ENCODE measurements around the gene KL. TPM values are rescaled to one million over a fixed set of nuclear protein-coding genes. Genes with fewer than 3 reads are reported as not detected.

The KL gene
- total RNA-seq, 1 experiment from 2014 or later, result not detected

- Histone ChIP-seq H3K27me3 (ENCODE audit: insufficient read depth, low read length) (no peaks in the 10 kb centered on the region), H4K20me1 (ENCODE audit: insufficient read depth) (no peaks in the 10 kb centered on the region), H3K4me3 (replicated peaks in 1 of 2; ENCODE audit: low read depth in 1 of 2, low read length in 2 of 2) (no peak overlapping the region), H3K79me2 (ENCODE audit: insufficient read depth, low read length) (no peaks in the 10 kb centered on the region), H3K9ac (ENCODE audit: low read length) (no peak overlapping the region), H3K4me1 (ENCODE audit: control insufficient read depth in 1 of 2, insufficient read depth in 2 of 2, low read length in 2 of 2) (no peaks in the 10 kb centered on the region), H3K9me3 (ENCODE audit: control insufficient read depth in 1 of 2, insufficient read depth in 1 of 2, low read depth in 1 of 2, low read length in 2 of 2) (no peaks in the 10 kb centered on the region), H3K9me2 (ENCODE audit: insufficient read depth) (no peaks in the 10 kb centered on the region), H2AFZ (ENCODE audit: low read depth, low read length, poor library complexity, severe bottlenecking) (no peak overlapping the region), H3K4me2 (ENCODE audit: low read length) (no peak overlapping the region), H3K27ac (ENCODE audit: low read depth, low read length) (no peak overlapping the region), H3K36me3 (ENCODE audit: control insufficient read depth in 1 of 2, insufficient read depth in 2 of 2, low read length in 2 of 2) (no peaks in the 10 kb centered on the region)
- no TSS peak for BruUV-seq (replicated peaks)
- ATAC-seq (no peak), DNase-seq (ENCODE audit: low read depth, low spot score) (no peak)
- intact Hi-C loops (cut with micrococcal nuclease), result no loop called here
- ChIA-PET RAD21 (ENCODE audit: low non-redundant PET in 1 of 2, low total read pairs in 2 of 2, uncharacterized antibody in 2 of 2, unreplicated experiment in 2 of 2) (no interaction called here), POLR2A (no interaction called here), CTCF (no interaction called here)
- TF ChIP-seq, protein P1, sequence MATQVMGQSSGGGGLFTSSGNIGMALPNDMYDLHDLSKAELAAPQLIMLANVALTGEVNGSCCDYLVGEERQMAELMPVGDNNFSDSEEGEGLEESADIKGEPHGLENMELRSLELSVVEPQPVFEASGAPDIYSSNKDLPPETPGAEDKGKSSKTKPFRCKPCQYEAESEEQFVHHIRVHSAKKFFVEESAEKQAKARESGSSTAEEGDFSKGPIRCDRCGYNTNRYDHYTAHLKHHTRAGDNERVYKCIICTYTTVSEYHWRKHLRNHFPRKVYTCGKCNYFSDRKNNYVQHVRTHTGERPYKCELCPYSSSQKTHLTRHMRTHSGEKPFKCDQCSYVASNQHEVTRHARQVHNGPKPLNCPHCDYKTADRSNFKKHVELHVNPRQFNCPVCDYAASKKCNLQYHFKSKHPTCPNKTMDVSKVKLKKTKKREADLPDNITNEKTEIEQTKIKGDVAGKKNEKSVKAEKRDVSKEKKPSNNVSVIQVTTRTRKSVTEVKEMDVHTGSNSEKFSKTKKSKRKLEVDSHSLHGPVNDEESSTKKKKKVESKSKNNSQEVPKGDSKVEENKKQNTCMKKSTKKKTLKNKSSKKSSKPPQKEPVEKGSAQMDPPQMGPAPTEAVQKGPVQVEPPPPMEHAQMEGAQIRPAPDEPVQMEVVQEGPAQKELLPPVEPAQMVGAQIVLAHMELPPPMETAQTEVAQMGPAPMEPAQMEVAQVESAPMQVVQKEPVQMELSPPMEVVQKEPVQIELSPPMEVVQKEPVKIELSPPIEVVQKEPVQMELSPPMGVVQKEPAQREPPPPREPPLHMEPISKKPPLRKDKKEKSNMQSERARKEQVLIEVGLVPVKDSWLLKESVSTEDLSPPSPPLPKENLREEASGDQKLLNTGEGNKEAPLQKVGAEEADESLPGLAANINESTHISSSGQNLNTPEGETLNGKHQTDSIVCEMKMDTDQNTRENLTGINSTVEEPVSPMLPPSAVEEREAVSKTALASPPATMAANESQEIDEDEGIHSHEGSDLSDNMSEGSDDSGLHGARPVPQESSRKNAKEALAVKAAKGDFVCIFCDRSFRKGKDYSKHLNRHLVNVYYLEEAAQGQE (IDR thresholded peaks at IDR 0.05; ENCODE audit: low read depth), result no peak
- no peak for TF ChIP-seq CBX3 (IDR thresholded peaks at IDR 0.05; ENCODE audit: low read depth)
- TF ChIP-seq ZBTB33 (IDR thresholded peaks at IDR 0.05; ENCODE audit: extremely low read depth, insufficient replicate concordance, low read length), result no peak
- TF ChIP-seq ZNF274 (IDR thresholded peaks at IDR 0.05; ENCODE audit: low read depth, low read length), result no peak
- no peak for TF ChIP-seq FOSL1 (IDR thresholded peaks at IDR 0.05; ENCODE audit: low read depth)
- TF ChIP-seq, protein P2, sequence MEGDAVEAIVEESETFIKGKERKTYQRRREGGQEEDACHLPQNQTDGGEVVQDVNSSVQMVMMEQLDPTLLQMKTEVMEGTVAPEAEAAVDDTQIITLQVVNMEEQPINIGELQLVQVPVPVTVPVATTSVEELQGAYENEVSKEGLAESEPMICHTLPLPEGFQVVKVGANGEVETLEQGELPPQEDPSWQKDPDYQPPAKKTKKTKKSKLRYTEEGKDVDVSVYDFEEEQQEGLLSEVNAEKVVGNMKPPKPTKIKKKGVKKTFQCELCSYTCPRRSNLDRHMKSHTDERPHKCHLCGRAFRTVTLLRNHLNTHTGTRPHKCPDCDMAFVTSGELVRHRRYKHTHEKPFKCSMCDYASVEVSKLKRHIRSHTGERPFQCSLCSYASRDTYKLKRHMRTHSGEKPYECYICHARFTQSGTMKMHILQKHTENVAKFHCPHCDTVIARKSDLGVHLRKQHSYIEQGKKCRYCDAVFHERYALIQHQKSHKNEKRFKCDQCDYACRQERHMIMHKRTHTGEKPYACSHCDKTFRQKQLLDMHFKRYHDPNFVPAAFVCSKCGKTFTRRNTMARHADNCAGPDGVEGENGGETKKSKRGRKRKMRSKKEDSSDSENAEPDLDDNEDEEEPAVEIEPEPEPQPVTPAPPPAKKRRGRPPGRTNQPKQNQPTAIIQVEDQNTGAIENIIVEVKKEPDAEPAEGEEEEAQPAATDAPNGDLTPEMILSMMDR (IDR thresholded peaks at IDR 0.05 in 2 of 3, conservative IDR thresholded peaks at IDR 0.05 in 1 of 3; ENCODE audit: borderline replicate concordance in 1 of 3, insufficient read depth in 1 of 3, low read depth in 2 of 3, low read length in 2 of 3), result no peak
- no peak for TF ChIP-seq POLR2A (IDR thresholded peaks at IDR 0.05; ENCODE audit: borderline replicate concordance, extremely low read depth, insufficient read depth, insufficient read length)
- TF ChIP-seq SRF (IDR thresholded peaks at IDR 0.05; ENCODE audit: low read depth), result no peak
- no peak for TF ChIP-seq ZFX (IDR thresholded peaks at IDR 0.05)
- no peak for TF ChIP-seq JUND (IDR thresholded peaks at IDR 0.05)
- no peak for TF ChIP-seq TCF7L2 (IDR thresholded peaks at IDR 0.05; ENCODE audit: borderline replicate concordance, extremely low read depth, insufficient read depth, insufficient read length)
- no peak for TF ChIP-seq RAD21 (IDR thresholded peaks at IDR 0.05; ENCODE audit: low read depth)
Observed at GRCh38 chr13:33103457-33103856, 87.2 kb downstream of the KL start.

All from HCT116 (cell line).